HEK293 (cell line): ENCODE measurements around the gene LIMCH1.

ENCODE experiments used
- ELK4 ChIP-seq: IDR thresholded peaks from 2 replicates; pipeline ENCODE4 v1.6.1; 2011; ENCODE audit warnings: mild to moderate bottlenecking, low read depth, low read length, borderline replicate concordance
- FEZF1 ChIP-seq: fragments of 450-650 bp; formaldehyde crosslinking; IDR thresholded peaks from 2 replicates; pipeline ENCODE4 v1.5.1; 2016; ENCODE audit warnings: missing biosample characterization, missing genetic modification characterization
- GLIS2 ChIP-seq: fragments of 450-650 bp; formaldehyde crosslinking; IDR thresholded peaks from 2 replicates; pipeline ENCODE4 v1.5.1; 2016; ENCODE audit warnings: missing biosample characterization, missing genetic modification characterization
- HOXD13 ChIP-seq: sonication (generic); formaldehyde crosslinking; IDR thresholded peaks from 2 replicates; pipeline ENCODE4 v1.8.0; 2022; ENCODE audit warnings: missing genetic modification reagents, borderline replicate concordance
- PRDM4 ChIP-seq: fragments of 450-650 bp; formaldehyde crosslinking; IDR thresholded peaks from 2 replicates; pipeline ENCODE4 v1.5.1; 2017; ENCODE audit warnings: missing biosample characterization, missing genetic modification characterization
- REPIN1 ChIP-seq: fragments of 450-650 bp; formaldehyde crosslinking; IDR thresholded peaks from 2 replicates; pipeline ENCODE4 v1.5.1; 2017; ENCODE audit warnings: missing biosample characterization, missing genetic modification characterization, low read depth
- REST ChIP-seq: fragments of 450-650 bp; formaldehyde crosslinking; IDR thresholded peaks from 2 replicates; pipeline ENCODE4 v1.5.1; 2016; ENCODE audit warnings: missing biosample characterization, missing genetic modification characterization
- YY1 ChIP-seq: fragments of 450-650 bp; formaldehyde crosslinking; IDR thresholded peaks from 2 replicates; pipeline ENCODE4 v1.5.1; 2018; ENCODE audit warnings: missing biosample characterization, missing genetic modification characterization
- ZBTB20 ChIP-seq: fragments of 450-650 bp; formaldehyde crosslinking; IDR thresholded peaks from 2 replicates; pipeline ENCODE4 v1.5.1; 2016; ENCODE audit warnings: missing biosample characterization, missing genetic modification characterization
- ZBTB7A ChIP-seq: fragments of 450-650 bp; formaldehyde crosslinking; IDR thresholded peaks from 2 replicates; pipeline ENCODE4 v1.5.1; 2016; ENCODE audit warnings: low read depth, missing biosample characterization, missing genetic modification characterization
- ZFP69B ChIP-seq: fragments of 450-650 bp; formaldehyde crosslinking; IDR thresholded peaks from 2 replicates; pipeline ENCODE4 v1.5.1; 2016; ENCODE audit warnings: missing biosample characterization, missing genetic modification characterization
- ZNF112 ChIP-seq: fragments of 450-650 bp; formaldehyde crosslinking; IDR thresholded peaks from 2 replicates; pipeline ENCODE4 v1.5.0; 2017; ENCODE audit warnings: missing biosample characterization, missing genetic modification characterization
- ZNF132 ChIP-seq: fragments of 450-650 bp; formaldehyde crosslinking; IDR thresholded peaks from 2 replicates; pipeline ENCODE4 v1.5.1; 2017; ENCODE audit warnings: missing biosample characterization, missing genetic modification characterization, borderline replicate concordance
- ZNF146 ChIP-seq: fragments of 450-650 bp; formaldehyde crosslinking; IDR thresholded peaks from 2 replicates; pipeline ENCODE4 v1.5.1; 2016; ENCODE audit warnings: missing biosample characterization, missing genetic modification characterization
- ZNF184 ChIP-seq: fragments of 450-650 bp; IDR thresholded peaks from 2 replicates; pipeline ENCODE4 v1.5.1; 2018; ENCODE audit warnings: missing biosample characterization, mild to moderate bottlenecking, missing genetic modification characterization
- ZNF24 ChIP-seq: fragments of 450-650 bp; formaldehyde crosslinking; IDR thresholded peaks from 2 replicates; pipeline ENCODE4 v1.5.1; 2016; ENCODE audit warnings: missing biosample characterization, missing genetic modification characterization
- ZNF404 ChIP-seq: fragments of 450-650 bp; formaldehyde crosslinking; IDR thresholded peaks from 2 replicates; pipeline ENCODE4 v1.5.1; 2017; ENCODE audit warnings: missing biosample characterization, missing genetic modification characterization
- ZNF518A ChIP-seq: fragments of 450-650 bp; formaldehyde crosslinking; conservative IDR thresholded peaks from 2 replicates; pipeline ENCODE4 v1.5.1; 2016; ENCODE audit warnings: low read depth, missing biosample characterization, missing genetic modification characterization
- ZNF521 ChIP-seq: fragments of 450-650 bp; formaldehyde crosslinking; IDR thresholded peaks from 2 replicates; pipeline ENCODE4 v1.5.1; 2017; ENCODE audit warnings: missing biosample characterization, mild to moderate bottlenecking, missing genetic modification characterization
- ZNF544 ChIP-seq: fragments of 450-650 bp; formaldehyde crosslinking; IDR thresholded peaks from 2 replicates; pipeline ENCODE4 v1.5.0; 2017; ENCODE audit warnings: missing biosample characterization, missing genetic modification characterization
- ZNF626 ChIP-seq: fragments of 450-650 bp; sonication (Bioruptor Pico); formaldehyde crosslinking; IDR thresholded peaks from 2 replicates; pipeline ENCODE4 v1.5.1; 2018; ENCODE audit warnings: missing biosample characterization, missing genetic modification characterization, inconsistent platforms
- ZNF629 ChIP-seq: fragments of 450-650 bp; formaldehyde crosslinking; IDR thresholded peaks from 2 replicates; pipeline ENCODE4 v1.5.1; 2017; ENCODE audit warnings: missing biosample characterization, missing genetic modification characterization
- ZNF654 ChIP-seq: fragments of 450-650 bp; formaldehyde crosslinking; IDR thresholded peaks from 2 replicates; pipeline ENCODE4 v1.5.1; 2016; ENCODE audit warnings: low read depth, missing biosample characterization, missing genetic modification characterization
- ZNF660 ChIP-seq: fragments of 450-650 bp; IDR thresholded peaks from 2 replicates; pipeline ENCODE4 v1.5.1; 2018; ENCODE audit warnings: missing biosample characterization, mild to moderate bottlenecking, missing genetic modification characterization
- ZNF830 ChIP-seq: fragments of 450-650 bp; IDR thresholded peaks from 2 replicates; pipeline ENCODE4 v1.5.0; 2018; ENCODE audit warnings: missing biosample characterization, missing genetic modification characterization, low read depth, mild to moderate bottlenecking, moderate library complexity
- ZNF837 ChIP-seq: fragments of 450-650 bp; formaldehyde crosslinking; IDR thresholded peaks from 2 replicates; pipeline ENCODE4 v1.5.1; 2016; ENCODE audit warnings: missing biosample characterization, missing genetic modification characterization
- ZSCAN5A ChIP-seq: fragments of 450-650 bp; formaldehyde crosslinking; IDR thresholded peaks from 2 replicates; pipeline ENCODE4 v1.5.1; 2016; ENCODE audit warnings: missing biosample characterization, missing genetic modification characterization
- ZXDB ChIP-seq: fragments of 450-650 bp; formaldehyde crosslinking; IDR thresholded peaks from 2 replicates; pipeline ENCODE4 v1.5.1; 2016; ENCODE audit warnings: missing biosample characterization, missing genetic modification characterization

Gene LIMCH1

GRCh38 chr4:41709844-41710481 lies 172.0 kb downstream of the LIMCH1 start (continued):
- TF ChIP-seq ZNF518A (tag by site-specific recombination) (peak; percentile 61; the same call in 1 of the 2 replicates), HOXD13 (no peak), ZBTB20 (no peak), ZSCAN5A (tag by site-specific recombination) (no peak), ZFP69B (tag by site-specific recombination) (no peak), ZNF112 (no peak), YY1 (tag by site-specific recombination) (no peak), REPIN1 (tag by site-specific recombination) (no peak), ZNF132 (tag by site-specific recombination) (no peak), ZNF837 (no peak), ZBTB7A (tag by site-specific recombination) (no peak), GLIS2 (tag by site-specific recombination) (no peak), ZNF626 (tag by site-specific recombination) (no peak), PRDM4 (tag by site-specific recombination) (no peak; the same call in 1 of the 2 replicates), ZNF544 (no peak), ELK4 (no peak), FEZF1 (tag by site-specific recombination) (peak; percentile 33; the same call in 1 of the 2 replicates), ZNF24 (peak; percentile 73), ZNF629 (tag by site-specific recombination) (peak; percentile 97), REST (tag by site-specific recombination) (no peak), ZNF654 (tag by site-specific recombination) (peak; percentile 10; the same call in 1 of the 2 replicates), ZNF146 (tag by site-specific recombination) (no peak), ZNF184 (tag by site-specific recombination) (0 out of 2 replicates have a peak, but pooled peaks have one; percentile 14), ZNF521 (tag by site-specific recombination) (no peak), ZNF830 (tag by site-specific recombination) (no peak), ZNF660 (peak; percentile 34; the same call in 1 of the 2 replicates), ZNF404 (no peak), ZXDB (tag by site-specific recombination) (peak; percentile 61)
